ENCODE measurements around the gene PTCRA. TPM values are rescaled to one million over a fixed set of nuclear protein-coding genes. Genes with fewer than 3 reads are reported as not detected.

Gene PTCRA
- total RNA-seq, 1 experiment from 2014 or later = not detected

DNA sequence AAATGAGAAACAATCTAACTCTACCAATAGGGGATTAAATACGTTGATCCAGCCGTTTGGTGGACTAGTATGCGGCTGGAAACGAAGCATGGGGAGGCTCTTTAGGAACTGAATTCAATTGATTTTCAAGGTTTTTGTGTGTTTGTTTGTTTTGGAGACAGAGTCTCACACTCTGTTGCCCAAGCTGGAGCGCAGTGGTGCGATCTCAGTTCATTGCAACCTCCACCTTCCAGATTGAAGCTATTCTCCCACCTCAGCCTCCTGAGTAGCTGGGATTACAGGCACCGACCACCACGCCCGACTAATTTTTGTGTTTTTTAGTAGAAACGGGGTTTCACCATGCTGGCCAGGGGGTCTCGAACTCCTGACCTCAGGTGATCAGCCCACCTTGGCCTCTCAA, 20.5 kb downstream of the PTCRA start:
- H4K20me1 ChIP-seq (ENCODE audit: insufficient read depth) = no peaks in the 10 kb centered on the region
- no peak overlapping the region for H2AFZ ChIP-seq (ENCODE audit: low read depth, low read length, poor library complexity, severe bottlenecking)
- POLR2A ChIA-PET = no interaction called here
- DNase-seq (ENCODE audit: low read depth, low spot score) (no peak), ATAC-seq (no peak)
- H3K27me3 ChIP-seq (ENCODE audit: insufficient read depth, low read length) = no peaks in the 10 kb centered on the region
- no peak overlapping the region for H3K4me2 ChIP-seq (ENCODE audit: low read length)
- intact Hi-C loops (cut with micrococcal nuclease) = no loop called here
- no peaks in the 10 kb centered on the region for H3K9me3 ChIP-seq (ENCODE audit: control insufficient read depth in 1 of 2, insufficient read depth in 1 of 2, low read depth in 1 of 2, low read length in 2 of 2)
- TF ChIP-seq POLR2AphosphoS5 (IDR thresholded peaks at IDR 0.05; ENCODE audit: low read depth, low read length) = no peak
- H3K4me3 ChIP-seq (replicated peaks in 1 of 2; ENCODE audit: low read depth in 1 of 2, low read length in 2 of 2) = no peak overlapping the region
- no peak overlapping the region for H3K9ac ChIP-seq (ENCODE audit: low read length)
- no TSS peak for BruUV-seq (replicated peaks)
- H3K4me1 ChIP-seq (ENCODE audit: control insufficient read depth in 1 of 2, insufficient read depth in 2 of 2, low read length in 2 of 2) = no peaks in the 10 kb centered on the region
- RAD21 ChIA-PET (ENCODE audit: low non-redundant PET in 1 of 2, low total read pairs in 2 of 2, uncharacterized antibody in 2 of 2, unreplicated experiment in 2 of 2) = no interaction called here
- H3K9me2 ChIP-seq (ENCODE audit: insufficient read depth) = no peaks in the 10 kb centered on the region
- peaks cover 30% of the 10 kb centered on the region for H3K79me2 ChIP-seq (ENCODE audit: insufficient read depth, low read length)
- H3K36me3 ChIP-seq (ENCODE audit: control insufficient read depth in 1 of 2, insufficient read depth in 2 of 2, low read length in 2 of 2) = peaks cover 25 to 31% of the 10 kb centered on the region in 2 experiments; a peak in 3 of 4 replicates
- no peak overlapping the region for H3K27ac ChIP-seq (ENCODE audit: low read depth, low read length)
- CTCF ChIA-PET = no interaction called here

DNA sequence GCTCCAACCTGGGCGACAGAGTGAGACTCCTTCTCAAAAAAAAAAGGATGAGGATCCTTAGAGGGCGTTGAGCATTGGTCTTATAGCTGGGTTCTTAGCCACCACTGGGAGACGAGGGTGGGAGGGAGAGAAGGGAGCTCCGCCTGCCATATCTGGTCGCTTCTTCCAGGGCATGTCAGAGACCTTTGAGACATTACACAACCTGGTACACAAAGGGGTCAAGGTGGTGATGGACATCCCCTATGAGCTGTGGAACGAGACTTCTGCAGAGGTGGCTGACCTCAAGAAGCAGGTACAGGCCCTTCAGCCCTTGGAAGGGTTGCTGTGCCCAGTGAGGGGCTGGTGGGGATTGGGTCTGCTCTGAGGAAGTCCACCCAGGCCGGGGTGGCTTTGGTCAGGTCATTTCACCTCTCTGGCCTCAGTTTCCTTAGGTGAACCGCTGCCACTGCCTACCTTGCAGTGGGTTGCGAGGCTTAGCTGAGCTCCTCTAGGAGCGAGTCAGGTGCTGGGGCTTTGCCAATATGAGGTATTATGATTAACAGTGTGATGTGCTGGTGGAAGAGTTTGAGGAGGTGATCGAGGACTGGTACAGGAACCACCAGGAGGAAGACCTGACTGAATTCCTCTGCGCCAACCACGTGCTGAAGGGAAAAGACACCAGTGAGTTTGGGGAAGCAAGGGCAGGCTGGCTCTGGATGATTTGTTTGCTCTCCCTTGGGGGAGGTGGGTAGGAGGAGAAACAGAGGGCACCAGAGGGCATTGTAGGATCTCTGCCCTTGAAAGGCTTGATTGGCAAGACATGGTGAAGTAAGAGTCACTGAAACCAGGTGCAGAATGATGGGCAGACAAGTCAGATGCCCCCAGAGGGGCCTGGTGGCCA, 21.9 kb downstream of the PTCRA start:
- H3K27ac ChIP-seq (ENCODE audit: low read depth, low read length) = no peak overlapping the region
- no peak overlapping the region for H3K9ac ChIP-seq (ENCODE audit: low read length)
- no peaks in the 10 kb centered on the region for H3K27me3 ChIP-seq (ENCODE audit: insufficient read depth, low read length)
- H3K79me2 ChIP-seq (ENCODE audit: insufficient read depth, low read length) = peaks cover 19% of the 10 kb centered on the region
- ChIA-PET RAD21 (ENCODE audit: low non-redundant PET in 1 of 2, low total read pairs in 2 of 2, uncharacterized antibody in 2 of 2, unreplicated experiment in 2 of 2) (no interaction called here), CTCF (no interaction called here), POLR2A (no interaction called here)
- no peak for TF ChIP-seq ZNF274 (IDR thresholded peaks at IDR 0.05; ENCODE audit: low read depth, low read length)
- TF ChIP-seq YY1 (IDR thresholded peaks at IDR 0.05; ENCODE audit: extremely low read depth, insufficient replicate concordance, low read depth, low read length) = no peak
- TF ChIP-seq SRF (IDR thresholded peaks at IDR 0.05; ENCODE audit: low read depth) = no peak
- no peak for TF ChIP-seq POLR2A (IDR thresholded peaks at IDR 0.05; ENCODE audit: borderline replicate concordance, extremely low read depth, insufficient read depth, insufficient read length)
- TF ChIP-seq FOSL1 (IDR thresholded peaks at IDR 0.05; ENCODE audit: low read depth) = no peak
- no peak for TF ChIP-seq CEBPB (IDR thresholded peaks at IDR 0.05; ENCODE audit: low read depth)
- TF ChIP-seq EGR1 (IDR thresholded peaks at IDR 0.05; ENCODE audit: low read depth) = no peak
- no peak for TF ChIP-seq SIN3A (IDR thresholded peaks at IDR 0.05; ENCODE audit: low read depth)
- H3K4me1 ChIP-seq (ENCODE audit: control insufficient read depth in 1 of 2, insufficient read depth in 2 of 2, low read length in 2 of 2) = no peaks in the 10 kb centered on the region
- H3K4me2 ChIP-seq (ENCODE audit: low read length) = no peak overlapping the region
- no peaks in the 10 kb centered on the region for H4K20me1 ChIP-seq (ENCODE audit: insufficient read depth)
- no peak overlapping the region for H3K4me3 ChIP-seq (replicated peaks in 1 of 2; ENCODE audit: low read depth in 1 of 2, low read length in 2 of 2)
- BruUV-seq (replicated peaks) = no TSS peak
- H3K9me2 ChIP-seq (ENCODE audit: insufficient read depth) = no peaks in the 10 kb centered on the region
- no peaks in the 10 kb centered on the region for H3K9me3 ChIP-seq (ENCODE audit: control insufficient read depth in 1 of 2, insufficient read depth in 1 of 2, low read depth in 1 of 2, low read length in 2 of 2)
- intact Hi-C loops (cut with micrococcal nuclease) = no loop called here
- peaks cover 22 to 27% of the 10 kb centered on the region in 2 experiments; a peak in 3 of 4 replicates for H3K36me3 ChIP-seq (ENCODE audit: control insufficient read depth in 1 of 2, insufficient read depth in 2 of 2, low read length in 2 of 2)
- DNase-seq (ENCODE audit: low read depth, low spot score) (no peak), ATAC-seq (no peak)
- no peak overlapping the region for H2AFZ ChIP-seq (ENCODE audit: low read depth, low read length, poor library complexity, severe bottlenecking)
